H9 (cell line): Measurements from ENCODE around the gene NYAP1. TPM values are rescaled to one million over a fixed set of nuclear protein-coding genes. Genes with fewer than 3 reads are reported as not detected.

Experiments used
- DNase-seq: peaks from one replicate; pipeline ENCODE4 v3.0.0-alpha.2; 2017
- H2AFZ ChIP-seq: one replicate; pipeline ENCODE4 v1.6.1; 2013; ENCODE audit warnings: mild to moderate bottlenecking, low read length, control low read depth, moderate library complexity
- H2AK5ac ChIP-seq: 2 replicates; pipeline ENCODE4 v1.6.1; 2013; ENCODE audit warnings: low read length, control low read depth, mixed read lengths; ENCODE audit not compliant: insufficient read length
- H2BK120ac ChIP-seq: one replicate; pipeline ENCODE4 v1.6.1; 2013; ENCODE audit warnings: low read depth, mild to moderate bottlenecking, low read length, control low read depth, inconsistent platforms; ENCODE audit not compliant: poor library complexity, severe bottlenecking
- H2BK12ac ChIP-seq: 2 replicates; pipeline ENCODE4 v1.6.1; 2013; ENCODE audit warnings: low read length, control low read depth, mixed read lengths, low read depth; ENCODE audit not compliant: insufficient read length
- H2BK15ac ChIP-seq: 2 replicates; pipeline ENCODE4 v1.6.1; 2013; ENCODE audit warnings: low read depth, low read length, control low read depth
- H2BK20ac ChIP-seq: one replicate; pipeline ENCODE4 v1.6.1; 2013; ENCODE audit warnings: low read depth, mild to moderate bottlenecking, low read length, control low read depth, inconsistent platforms; ENCODE audit not compliant: poor library complexity, severe bottlenecking
- H2BK5ac ChIP-seq: 2 replicates; pipeline ENCODE4 v1.6.1; 2013; ENCODE audit warnings: low read length, control low read depth, mixed read lengths; ENCODE audit not compliant: insufficient read length
- H3K14ac ChIP-seq: 2 replicates; pipeline ENCODE4 v1.6.1; 2013; ENCODE audit warnings: low read length, control low read depth; ENCODE audit not compliant: insufficient read depth
- H3K18ac ChIP-seq: 2 replicates; pipeline ENCODE4 v1.6.1; 2013; ENCODE audit warnings: low read depth, mild to moderate bottlenecking, mixed read lengths, low read length, control low read depth; ENCODE audit not compliant: insufficient read length
- H3K23ac ChIP-seq: 2 replicates; pipeline ENCODE4 v1.6.1; 2013; ENCODE audit warnings: low read length, control low read depth, mixed read lengths, low read depth; ENCODE audit not compliant: insufficient read length
- H3K23me2 ChIP-seq: 2 replicates; pipeline ENCODE4 v1.6.1; 2013; ENCODE audit warnings: low read depth, mild to moderate bottlenecking, mixed read lengths, low read length, control low read depth; ENCODE audit not compliant: insufficient read length, poor library complexity, severe bottlenecking
- H3K27ac ChIP-seq: 2 replicates; pipeline ENCODE4 v1.5.1; 2013; ENCODE audit warnings: low read length, control low read depth, mixed read lengths, low read depth; ENCODE audit not compliant: insufficient read length
- H3K27me3 ChIP-seq: 2 replicates; pipeline ENCODE4 v1.6.1; 2013; ENCODE audit warnings: low read length, control low read depth, inconsistent platforms; ENCODE audit not compliant: insufficient read depth
- H3K4ac ChIP-seq: 2 replicates; pipeline ENCODE4 v1.6.1; 2013; ENCODE audit warnings: low read depth, mild to moderate bottlenecking, control low read depth, inconsistent platforms, low read length, moderate library complexity
- H3K4me1 ChIP-seq: 2 replicates; pipeline ENCODE4 v1.6.1; 2013; ENCODE audit warnings: low read length, control low read depth, inconsistent platforms; ENCODE audit not compliant: insufficient read depth
- H3K4me2 ChIP-seq: 2 replicates; pipeline ENCODE4 v1.6.1; 2013; ENCODE audit warnings: low read length, control low read depth, mixed read lengths; ENCODE audit not compliant: insufficient read length, insufficient read depth
- H3K56ac ChIP-seq: 2 replicates; pipeline ENCODE4 v1.6.1; 2013; ENCODE audit warnings: low read depth, mild to moderate bottlenecking, mixed read lengths, low read length, control low read depth; ENCODE audit not compliant: insufficient read length
- H3K79me1 ChIP-seq: 2 replicates; pipeline ENCODE4 v1.6.1; 2013; ENCODE audit warnings: low read depth, mild to moderate bottlenecking, moderate library complexity, low read length, control low read depth, inconsistent platforms; ENCODE audit not compliant: insufficient read depth, poor library complexity, severe bottlenecking
- H3K79me2 ChIP-seq: 2 replicates; pipeline ENCODE4 v1.6.1; 2013; ENCODE audit warnings: low read length, control low read depth, inconsistent platforms; ENCODE audit not compliant: insufficient read depth
- H3K9ac ChIP-seq: 2 replicates; pipeline ENCODE4 v1.6.1; 2013; ENCODE audit warnings: low read length, control low read depth, mixed read lengths; ENCODE audit not compliant: insufficient read length; ENCODE audit errors: extremely low read depth
- H3K9me3 ChIP-seq: one replicate; pipeline ENCODE4 v1.6.1; 2013; ENCODE audit warnings: low read depth, low read length, inconsistent platforms; ENCODE audit not compliant: control insufficient read depth
- H3T11ph ChIP-seq: one replicate; pipeline ENCODE4 v1.6.1; 2013; ENCODE audit warnings: mild to moderate bottlenecking, low read length, control low read depth, inconsistent platforms
- H4K20me1 ChIP-seq: one replicate; pipeline ENCODE4 v1.6.1; 2013; ENCODE audit not compliant: control insufficient read depth, insufficient read length, insufficient read depth
- H4K5ac ChIP-seq: 2 replicates; pipeline ENCODE4 v1.6.1; 2013; ENCODE audit warnings: low read depth, mild to moderate bottlenecking, mixed read lengths, low read length, control low read depth; ENCODE audit not compliant: insufficient read length
- H4K8ac ChIP-seq: replicated peaks from 2 replicates; pipeline ENCODE4 v1.6.1; 2013; ENCODE audit warnings: low read length, control low read depth, mixed read lengths, low read depth; ENCODE audit not compliant: insufficient read length
- H4K91ac ChIP-seq: 2 replicates; pipeline ENCODE4 v1.6.1; 2013; ENCODE audit warnings: low read depth, mild to moderate bottlenecking, moderate library complexity, mixed read lengths, low read length, control low read depth; ENCODE audit not compliant: insufficient read length
- H3K27ac Mint-ChIP-seq, 3 experiments: 2 replicates in 2 of 3; 3 replicates in 1 of 3; pipeline ENCODE4 v1.8.0; 2020 to 2021; ENCODE audit warnings: mixed read lengths in 3 of 3, mild to moderate bottlenecking in 1 of 3, moderate library complexity in 1 of 3
- H3K27me3 Mint-ChIP-seq: 2 replicates; pipeline ENCODE4 v1.8.0; 2021; ENCODE audit warnings: low read depth, mild to moderate bottlenecking, moderate library complexity, mixed read lengths
- H3K36me3 Mint-ChIP-seq, 3 experiments: 2 replicates in 2 of 3; 3 replicates in 1 of 3; pipeline ENCODE4 v1.8.0; 2020 to 2021; ENCODE audit warnings: low read depth in 3 of 3, mixed read lengths in 3 of 3; ENCODE audit not compliant: insufficient read depth in 1 of 3
- H3K4me1 Mint-ChIP-seq, 2 experiments: 2 replicates each; pipeline ENCODE4 v1.8.0; 2020; ENCODE audit warnings: mixed read lengths in 2 of 2
- H3K4me3 Mint-ChIP-seq, 2 experiments: 2 replicates in 1 of 2; 3 replicates in 1 of 2; pipeline ENCODE4 v1.8.0; 2020 to 2021; ENCODE audit warnings: mild to moderate bottlenecking in 2 of 2, mixed read lengths in 2 of 2, moderate library complexity in 1 of 2
- H3K9me3 Mint-ChIP-seq, 2 experiments: 2 replicates in 1 of 2; 3 replicates in 1 of 2; pipeline ENCODE4 v1.8.0; 2020; ENCODE audit warnings: mild to moderate bottlenecking in 2 of 2, mixed read lengths in 2 of 2, moderate library complexity in 1 of 2
- WGBS: extraction: QIAGEN DNeasy Blood & Tissue Kit; methylation state at CpG from one replicate; pipeline ENCODE4 v1.1.7; 2013; ENCODE audit warnings: missing lambda C conversion rate, low lambda C conversion rate, mixed read lengths; ENCODE audit not compliant: insufficient read length; ENCODE audit errors: extremely low coverage; 5-methylcytosine and 5-hydroxymethylcytosine counted together
- total RNA-seq: library from RNA; stranded (reverse); gene quantifications from 2 replicates; pipeline ENCODE4 v1.2.1, GENCODE V29; 2021
- TF ChIP-seq, protein P1 (sequence below): fragments of 200-600 bp; sonication (generic); conservative IDR thresholded peaks from 3 replicates; pipeline ENCODE4 v1.8.0; 2021; ENCODE audit warnings: antibody characterized with exemption, mild to moderate bottlenecking

The NYAP1 gene
- total RNA-seq, 1 experiment from 2014 or later: 3.2 TPM

DNA sequence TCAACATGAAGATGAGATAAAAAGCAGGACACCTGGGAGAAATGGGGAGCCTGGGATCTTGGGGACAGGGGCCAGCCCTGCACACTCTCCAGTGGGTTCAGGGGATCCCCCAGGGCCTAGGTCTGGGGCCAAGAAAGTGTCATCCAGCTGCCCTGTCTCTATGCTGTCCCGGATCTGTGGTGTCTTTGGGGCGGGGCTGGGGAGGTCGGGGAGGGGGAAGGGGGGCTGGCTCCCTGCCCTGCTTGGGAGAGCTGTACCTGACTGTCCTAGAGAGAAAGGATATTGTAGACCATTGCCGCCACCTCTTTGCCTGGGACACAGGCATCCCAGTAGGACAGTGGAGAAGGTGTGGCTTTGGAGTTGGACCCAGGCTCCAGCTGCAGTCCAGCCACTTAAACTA, 12.7 kb upstream of the NYAP1 start:
- DNase-seq: no peak
- H3K9me3 Mint-ChIP-seq: no peaks in the 10 kb centered on the region
- H3K36me3 Mint-ChIP-seq: peaks cover 0 to 5% (median 3%) of the 10 kb centered on the region in 3 experiments; a peak in 2 of 7 replicates
- no peaks in the 10 kb centered on the region; the same call in 1 of the 2 replicates for H3K27me3 Mint-ChIP-seq
- no peak overlapping the region for H3K23ac ChIP-seq
- no peak overlapping the region for H3T11ph ChIP-seq
- TF ChIP-seq, protein P1, sequence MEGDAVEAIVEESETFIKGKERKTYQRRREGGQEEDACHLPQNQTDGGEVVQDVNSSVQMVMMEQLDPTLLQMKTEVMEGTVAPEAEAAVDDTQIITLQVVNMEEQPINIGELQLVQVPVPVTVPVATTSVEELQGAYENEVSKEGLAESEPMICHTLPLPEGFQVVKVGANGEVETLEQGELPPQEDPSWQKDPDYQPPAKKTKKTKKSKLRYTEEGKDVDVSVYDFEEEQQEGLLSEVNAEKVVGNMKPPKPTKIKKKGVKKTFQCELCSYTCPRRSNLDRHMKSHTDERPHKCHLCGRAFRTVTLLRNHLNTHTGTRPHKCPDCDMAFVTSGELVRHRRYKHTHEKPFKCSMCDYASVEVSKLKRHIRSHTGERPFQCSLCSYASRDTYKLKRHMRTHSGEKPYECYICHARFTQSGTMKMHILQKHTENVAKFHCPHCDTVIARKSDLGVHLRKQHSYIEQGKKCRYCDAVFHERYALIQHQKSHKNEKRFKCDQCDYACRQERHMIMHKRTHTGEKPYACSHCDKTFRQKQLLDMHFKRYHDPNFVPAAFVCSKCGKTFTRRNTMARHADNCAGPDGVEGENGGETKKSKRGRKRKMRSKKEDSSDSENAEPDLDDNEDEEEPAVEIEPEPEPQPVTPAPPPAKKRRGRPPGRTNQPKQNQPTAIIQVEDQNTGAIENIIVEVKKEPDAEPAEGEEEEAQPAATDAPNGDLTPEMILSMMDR: no peak
- no peak overlapping the region for H4K5ac ChIP-seq
- peaks cover 16 to 34% of the 10 kb centered on the region in 2 experiments for H3K4me1 Mint-ChIP-seq
- no peak overlapping the region for H3K4me3 Mint-ChIP-seq
- no peak overlapping the region for H3K27ac Mint-ChIP-seq
- no peak overlapping the region for H2BK20ac ChIP-seq
- no peaks in the 10 kb centered on the region for H3K9me3 ChIP-seq
- no CpG with 5 or more reads among the region's 4 CpGs for WGBS
- H4K8ac ChIP-seq: no peak overlapping the region
- H3K23me2 ChIP-seq: no peaks in the 10 kb centered on the region
- H4K91ac ChIP-seq: no peak overlapping the region
- peaks cover 4% of the 10 kb centered on the region for H4K20me1 ChIP-seq
- no peak overlapping the region for H3K56ac ChIP-seq
- H3K9ac ChIP-seq: no peak overlapping the region
- H3K4me1 ChIP-seq: no peaks in the 10 kb centered on the region
- no peak overlapping the region for H3K18ac ChIP-seq
- H3K4ac ChIP-seq: no peak overlapping the region
- H2BK12ac ChIP-seq: no peak overlapping the region
- no peak overlapping the region for H3K14ac ChIP-seq
- no peak overlapping the region for H2AK5ac ChIP-seq
- no peak overlapping the region for H2AFZ ChIP-seq
- H2BK120ac ChIP-seq: no peak overlapping the region
- no peak overlapping the region for H2BK15ac ChIP-seq
- no peaks in the 10 kb centered on the region for H3K79me1 ChIP-seq
- H3K79me2 ChIP-seq: no peaks in the 10 kb centered on the region
- H3K27ac ChIP-seq: no peak overlapping the region
- no peaks in the 10 kb centered on the region for H3K27me3 ChIP-seq
- H3K4me2 ChIP-seq: no peak overlapping the region
- no peak overlapping the region for H2BK5ac ChIP-seq
